ENCODE data around the gene VTA1. TPM values are rescaled to one million over a fixed set of nuclear protein-coding genes. Genes with fewer than 3 reads are reported as not detected.
"Not testable (repeated sequence)": the region's sequence is repeated elsewhere in the genome, so short reads cannot be mapped to it uniquely, and the experiment has no call there.

Gene VTA1
- polyA plus RNA-seq, 1 donor from 2014 or later = 60.2 TPM

GRCh38 chr6:142155091-142155490 is 8.0 kb downstream of the VTA1 start:
- Mint-ChIP-seq H3K27me3 (no peaks in the 10 kb centered on the region), H3K27ac (no peak overlapping the region), H3K9me3 (no peaks in the 10 kb centered on the region), H3K36me3 (peaks cover 10% of the 10 kb centered on the region), H3K4me1 (peaks cover 31 to 41% (median 41%) of the 10 kb centered on the region in 3 donors), H3K4me3 (no peak overlapping the region)

GRCh38 chr6:142155895-142156757 is 9.1 kb downstream of the VTA1 start:
- peaks cover 10% of the 10 kb centered on the region for H3K36me3 Mint-ChIP-seq
- peak overlapping the region in 1 of 4 donors; percentile 41 for H3K4me3 Mint-ChIP-seq
- no peaks in the 10 kb centered on the region for H3K27me3 Mint-ChIP-seq
- H3K4me1 Mint-ChIP-seq = peaks cover 26 to 44% (median 37%) of the 10 kb centered on the region in 3 donors
- H3K27ac Mint-ChIP-seq = peak overlapping the region in 2 of 3 donors; percentile 6 to 80
- no peaks in the 10 kb centered on the region for H3K9me3 Mint-ChIP-seq

DNA sequence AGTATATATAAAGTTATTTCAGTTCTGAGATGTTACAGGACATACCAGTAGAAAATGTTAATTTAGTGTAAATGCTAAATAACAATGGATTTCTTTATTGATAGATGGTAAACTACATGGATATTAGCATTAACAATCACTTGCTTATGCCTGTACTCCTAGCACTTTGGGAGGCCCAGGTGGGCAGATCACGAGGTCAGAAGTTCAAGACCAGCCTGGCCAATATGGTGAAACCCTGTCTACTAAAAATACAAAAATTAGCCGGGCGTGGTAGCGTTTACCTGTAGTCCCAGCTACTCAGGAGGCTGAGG is 9.7 kb downstream of the VTA1 start:
- Mint-ChIP-seq H3K27ac (peak overlapping the region in 1 of 3 donors; percentile 6), H3K4me1 (peaks cover 26 to 44% (median 38%) of the 10 kb centered on the region in 3 donors), H3K36me3 (peaks cover 10% of the 10 kb centered on the region), H3K4me3 (peak overlapping the region in 1 of 4 donors; percentile 41)
- not testable (repeated sequence) for H3K9me3 Mint-ChIP-seq, H3K27me3 Mint-ChIP-seq

DNA sequence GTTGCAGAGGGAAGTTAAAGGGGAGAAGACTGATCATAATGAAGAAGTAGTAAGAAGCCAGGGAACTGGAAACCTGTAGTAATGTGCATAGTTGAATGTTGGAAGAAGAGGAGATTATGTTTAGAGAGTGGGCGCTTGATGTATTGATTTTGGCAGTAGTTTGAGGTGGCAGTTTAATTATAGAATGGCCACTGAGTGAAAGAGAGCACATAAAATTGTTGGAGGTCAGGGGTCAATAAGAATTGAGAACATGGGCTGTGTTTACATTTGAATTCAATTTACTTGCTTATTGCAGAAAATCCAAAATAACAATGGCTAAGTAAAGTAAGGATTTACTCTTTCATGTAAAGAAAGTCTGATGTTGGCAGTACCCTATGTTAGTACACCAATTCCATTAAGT is 15.7 kb downstream of the VTA1 start:
- Mint-ChIP-seq H3K4me1 (peaks cover 20 to 31% (median 23%) of the 10 kb centered on the region in 3 donors), H3K4me3 (no peak overlapping the region), H3K36me3 (peaks cover 5% of the 10 kb centered on the region), H3K9me3 (no peaks in the 10 kb centered on the region), H3K27ac (no peak overlapping the region), H3K27me3 (no peaks in the 10 kb centered on the region)

- H3K4me1 Mint-ChIP-seq = peaks cover 14 to 20% (median 19%) of the 10 kb centered on the region in 3 donors
- no peak overlapping the region for H3K4me3 Mint-ChIP-seq
- peaks cover 6% of the 10 kb centered on the region for H3K36me3 Mint-ChIP-seq
- H3K27ac Mint-ChIP-seq = no peak overlapping the region
- no peaks in the 10 kb centered on the region for H3K9me3 Mint-ChIP-seq
- H3K27me3 Mint-ChIP-seq = no peaks in the 10 kb centered on the region
Measured at GRCh38 chr6:142165227-142165626, 18.2 kb downstream of the VTA1 start.

DNA sequence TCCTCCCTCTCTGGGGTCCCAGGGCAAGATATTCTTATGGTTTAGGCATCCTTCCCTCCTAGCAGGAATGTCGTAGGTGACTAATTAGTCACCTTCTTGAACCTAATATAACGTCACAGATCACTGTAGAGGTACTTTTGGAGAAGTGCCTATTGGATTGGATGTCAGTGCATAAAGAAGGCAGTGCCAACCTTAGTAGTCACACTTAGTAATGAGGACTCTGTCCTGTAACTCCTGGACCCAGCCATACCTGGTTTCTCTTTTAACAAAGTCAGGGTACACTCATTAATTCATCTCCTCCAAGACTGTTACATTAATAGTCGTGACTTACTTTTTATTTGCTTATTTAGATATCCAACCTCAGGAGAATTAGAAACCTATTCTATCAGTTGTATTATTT is 20.0 kb downstream of the VTA1 start:
- no peaks in the 10 kb centered on the region for H3K27me3 Mint-ChIP-seq
- no peaks in the 10 kb centered on the region for H3K9me3 Mint-ChIP-seq
- H3K27ac Mint-ChIP-seq = no peak overlapping the region
- peaks cover 11% of the 10 kb centered on the region for H3K36me3 Mint-ChIP-seq
- H3K4me1 Mint-ChIP-seq = peaks cover 10 to 15% (median 13%) of the 10 kb centered on the region in 3 donors
- H3K4me3 Mint-ChIP-seq = no peak overlapping the region

GRCh38 chr6:142167486-142167885 is 20.4 kb downstream of the VTA1 start:
- H3K4me3 Mint-ChIP-seq = no peak overlapping the region
- H3K27ac Mint-ChIP-seq = no peak overlapping the region
- no peaks in the 10 kb centered on the region for H3K27me3 Mint-ChIP-seq
- H3K9me3 Mint-ChIP-seq = no peaks in the 10 kb centered on the region
- H3K4me1 Mint-ChIP-seq = peaks cover 6 to 11% (median 9%) of the 10 kb centered on the region in 3 donors
- peaks cover 11% of the 10 kb centered on the region for H3K36me3 Mint-ChIP-seq

DNA sequence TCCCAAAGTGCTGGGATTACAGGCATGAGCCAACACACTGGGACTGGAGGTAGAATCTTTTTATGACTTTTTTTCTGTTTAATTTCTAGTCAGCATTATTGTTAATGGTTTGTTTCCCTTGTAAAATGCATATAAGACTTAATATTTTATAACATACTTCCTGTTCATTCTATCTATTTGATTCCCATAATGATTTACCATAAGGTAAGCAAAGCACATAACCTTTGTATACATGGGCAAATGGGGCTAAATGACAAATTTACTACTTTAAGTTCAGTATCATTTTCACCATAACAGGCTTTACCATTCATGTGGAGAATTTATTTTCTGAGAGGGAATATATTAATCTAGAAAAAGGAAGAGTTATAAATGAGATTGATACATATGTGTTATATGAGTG is 24.3 kb downstream of the VTA1 start:
- Mint-ChIP-seq H3K9me3 (no peaks in the 10 kb centered on the region), H3K36me3 (peaks cover 33% of the 10 kb centered on the region), H3K27ac (no peak overlapping the region), H3K4me3 (no peak overlapping the region), H3K27me3 (no peaks in the 10 kb centered on the region), H3K4me1 (no peaks in the 10 kb centered on the region)

GRCh38 chr6:142172758-142173157 is 25.7 kb downstream of the VTA1 start:
- Mint-ChIP-seq H3K9me3 (peaks cover 0 to 5% (median 2%) of the 10 kb centered on the region in 3 donors), H3K27ac (no peak overlapping the region), H3K4me1 (no peaks in the 10 kb centered on the region), H3K4me3 (no peak overlapping the region), H3K27me3 (no peaks in the 10 kb centered on the region), H3K36me3 (peaks cover 38% of the 10 kb centered on the region)

- Mint-ChIP-seq H3K36me3 (peaks cover 43% of the 10 kb centered on the region), H3K4me1 (no peaks in the 10 kb centered on the region), H3K9me3 (peaks cover 0 to 8% (median 5%) of the 10 kb centered on the region in 3 donors), H3K4me3 (no peak overlapping the region), H3K27ac (no peak overlapping the region), H3K27me3 (no peaks in the 10 kb centered on the region)
Measured at GRCh38 chr6:142173980-142174379, 26.9 kb downstream of the VTA1 start.

GRCh38 chr6:142174703-142175102 is 27.6 kb downstream of the VTA1 start:
- Mint-ChIP-seq H3K27ac (no peak overlapping the region), H3K9me3 (peaks cover 0 to 8% (median 5%) of the 10 kb centered on the region in 3 donors), H3K27me3 (no peaks in the 10 kb centered on the region), H3K4me3 (no peak overlapping the region), H3K4me1 (no peaks in the 10 kb centered on the region), H3K36me3 (peaks cover 45% of the 10 kb centered on the region)

DNA sequence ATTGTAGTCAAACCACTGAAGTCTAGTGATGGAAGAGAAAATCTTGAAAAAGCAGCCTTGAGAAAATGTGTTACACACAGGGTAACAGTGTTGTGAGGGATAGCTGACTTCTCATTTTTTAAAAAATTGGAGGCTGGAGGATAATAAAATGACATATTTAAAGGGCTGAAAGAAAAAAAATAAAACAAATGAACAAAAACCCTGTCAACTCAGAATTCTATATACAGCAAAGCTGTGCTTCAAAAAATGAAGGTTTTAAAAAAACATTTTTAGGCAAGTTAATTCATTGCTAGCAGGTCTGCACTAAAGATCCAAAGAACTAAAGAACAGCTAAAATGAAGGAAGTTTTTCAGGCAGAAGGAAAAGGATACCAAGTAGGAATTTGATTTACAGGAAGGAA is 31.1 kb downstream of the VTA1 start:
- Mint-ChIP-seq H3K4me3 (no peak overlapping the region), H3K27me3 (no peaks in the 10 kb centered on the region), H3K27ac (no peak overlapping the region), H3K9me3 (peaks cover 0 to 8% (median 5%) of the 10 kb centered on the region in 3 donors), H3K4me1 (peaks cover 5 to 9% (median 9%) of the 10 kb centered on the region in 3 donors), H3K36me3 (peaks cover 41% of the 10 kb centered on the region)

DNA sequence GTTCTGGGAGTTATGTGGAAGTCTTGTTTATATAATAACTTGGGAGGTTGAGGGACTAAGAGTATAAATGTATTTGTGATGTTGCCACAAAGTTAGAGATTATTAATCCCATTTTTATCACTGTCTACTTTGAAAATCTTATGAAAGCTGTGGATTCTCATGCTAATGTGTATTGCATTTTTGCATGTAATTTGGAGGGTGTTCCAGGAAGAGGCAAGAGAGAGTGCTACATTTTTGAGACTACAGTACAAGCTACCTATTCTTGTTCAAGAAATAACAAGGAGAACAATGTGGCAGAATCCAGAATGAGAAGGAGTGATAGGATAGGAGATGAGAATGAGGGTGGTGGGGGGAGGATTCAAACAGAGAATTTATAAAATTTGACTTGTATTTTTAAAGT is 34.9 kb downstream of the VTA1 start:
- peaks cover 22% of the 10 kb centered on the region for H3K36me3 Mint-ChIP-seq
- H3K27me3 Mint-ChIP-seq = no peaks in the 10 kb centered on the region
- H3K9me3 Mint-ChIP-seq = peaks cover 0 to 8% (median 3%) of the 10 kb centered on the region in 3 donors
- peaks cover 9 to 14% (median 9%) of the 10 kb centered on the region in 3 donors for H3K4me1 Mint-ChIP-seq
- no peak overlapping the region for H3K27ac Mint-ChIP-seq
- H3K4me3 Mint-ChIP-seq = no peak overlapping the region

- peaks cover 9 to 17% (median 9%) of the 10 kb centered on the region in 3 donors for H3K4me1 Mint-ChIP-seq
- H3K27ac Mint-ChIP-seq = no peak overlapping the region
- no peak overlapping the region for H3K4me3 Mint-ChIP-seq
- no peaks in the 10 kb centered on the region for H3K27me3 Mint-ChIP-seq
- peaks cover 12% of the 10 kb centered on the region for H3K36me3 Mint-ChIP-seq
- H3K9me3 Mint-ChIP-seq = peaks cover 0 to under 1% (median 0%) of the 10 kb centered on the region in 3 donors
Measured at GRCh38 chr6:142183351-142183750, 36.3 kb downstream of the VTA1 start.

DNA sequence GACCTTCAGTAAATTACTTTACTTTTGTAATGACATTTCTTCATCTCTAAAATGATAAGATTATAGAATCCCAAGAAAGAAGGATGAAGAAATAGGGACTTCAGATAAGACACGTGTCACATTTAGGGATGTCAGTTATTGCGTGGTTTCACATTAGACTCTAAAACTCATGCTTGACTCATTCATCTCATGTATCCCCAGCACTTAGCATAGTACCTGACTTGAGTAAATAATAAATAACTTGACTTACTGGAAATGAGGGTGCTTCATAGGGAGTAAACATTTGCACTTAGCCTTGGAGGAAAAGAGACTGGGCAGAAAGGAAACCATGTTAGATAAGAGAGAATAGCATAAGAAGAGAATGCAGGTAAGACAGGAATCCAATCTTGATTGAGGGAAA is 37.2 kb downstream of the VTA1 start:
- no peak overlapping the region for H3K4me3 Mint-ChIP-seq
- H3K27ac Mint-ChIP-seq = no peak overlapping the region
- peaks cover 9 to 17% (median 9%) of the 10 kb centered on the region in 3 donors for H3K4me1 Mint-ChIP-seq
- no peaks in the 10 kb centered on the region for H3K9me3 Mint-ChIP-seq
- H3K36me3 Mint-ChIP-seq = peaks cover 10% of the 10 kb centered on the region
- H3K27me3 Mint-ChIP-seq = no peaks in the 10 kb centered on the region

GRCh38 chr6:142185641-142186040 is 38.6 kb downstream of the VTA1 start:
- no peak overlapping the region for H3K4me3 Mint-ChIP-seq
- H3K27me3 Mint-ChIP-seq = no peaks in the 10 kb centered on the region
- no peaks in the 10 kb centered on the region for H3K9me3 Mint-ChIP-seq
- H3K4me1 Mint-ChIP-seq = peaks cover 8 to 17% (median 9%) of the 10 kb centered on the region in 3 donors
- peaks cover 7% of the 10 kb centered on the region for H3K36me3 Mint-ChIP-seq
- no peak overlapping the region for H3K27ac Mint-ChIP-seq

Data from IgD-negative memory B cell (primary cell).